SU-DHL-6 (cell line): Measurements from ENCODE around the gene FAM81A.

Source experiments
- CTCF ChIP-seq: fragments of 200-600 bp; sonication (generic); IDR thresholded peaks from one replicate; pipeline ENCODE4 v1.5.1; 2017; ENCODE audit warnings: antibody characterized with exemption, mild to moderate bottlenecking, low read length, moderate library complexity; ENCODE audit not compliant: insufficient read depth, poor library complexity, severe bottlenecking
- EZH2phosphoT487 ChIP-seq: fragments of 200-600 bp; sonication (generic), shearing (Covaris generic); conservative IDR thresholded peaks from 2 replicates; pipeline ENCODE4 v1.6.1; 2018; ENCODE audit warnings: mild to moderate bottlenecking, antibody characterized with exemption, low read length, moderate library complexity, mixed read lengths

- TF ChIP-seq CTCF (no peak), EZH2phosphoT487 (no peak)
Observed at GRCh38 chr15:59446232-59446957, 8.4 kb downstream of the FAM81A start.
